ENCODE results near the gene ARRDC4.

The ARRDC4 gene

GRCh38 chr15:98017150-98017964 is 56.9 kb downstream of the ARRDC4 start:
- TF ChIP-seq, protein P1, sequence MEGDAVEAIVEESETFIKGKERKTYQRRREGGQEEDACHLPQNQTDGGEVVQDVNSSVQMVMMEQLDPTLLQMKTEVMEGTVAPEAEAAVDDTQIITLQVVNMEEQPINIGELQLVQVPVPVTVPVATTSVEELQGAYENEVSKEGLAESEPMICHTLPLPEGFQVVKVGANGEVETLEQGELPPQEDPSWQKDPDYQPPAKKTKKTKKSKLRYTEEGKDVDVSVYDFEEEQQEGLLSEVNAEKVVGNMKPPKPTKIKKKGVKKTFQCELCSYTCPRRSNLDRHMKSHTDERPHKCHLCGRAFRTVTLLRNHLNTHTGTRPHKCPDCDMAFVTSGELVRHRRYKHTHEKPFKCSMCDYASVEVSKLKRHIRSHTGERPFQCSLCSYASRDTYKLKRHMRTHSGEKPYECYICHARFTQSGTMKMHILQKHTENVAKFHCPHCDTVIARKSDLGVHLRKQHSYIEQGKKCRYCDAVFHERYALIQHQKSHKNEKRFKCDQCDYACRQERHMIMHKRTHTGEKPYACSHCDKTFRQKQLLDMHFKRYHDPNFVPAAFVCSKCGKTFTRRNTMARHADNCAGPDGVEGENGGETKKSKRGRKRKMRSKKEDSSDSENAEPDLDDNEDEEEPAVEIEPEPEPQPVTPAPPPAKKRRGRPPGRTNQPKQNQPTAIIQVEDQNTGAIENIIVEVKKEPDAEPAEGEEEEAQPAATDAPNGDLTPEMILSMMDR (conservative IDR thresholded peaks at IDR 0.05; ENCODE audit: low read length), result no peak
- no peak for DNase-seq (ENCODE audit: low read depth)
- H3K4me3 ChIP-seq (ENCODE audit: low read length), result no peak overlapping the region

DNA sequence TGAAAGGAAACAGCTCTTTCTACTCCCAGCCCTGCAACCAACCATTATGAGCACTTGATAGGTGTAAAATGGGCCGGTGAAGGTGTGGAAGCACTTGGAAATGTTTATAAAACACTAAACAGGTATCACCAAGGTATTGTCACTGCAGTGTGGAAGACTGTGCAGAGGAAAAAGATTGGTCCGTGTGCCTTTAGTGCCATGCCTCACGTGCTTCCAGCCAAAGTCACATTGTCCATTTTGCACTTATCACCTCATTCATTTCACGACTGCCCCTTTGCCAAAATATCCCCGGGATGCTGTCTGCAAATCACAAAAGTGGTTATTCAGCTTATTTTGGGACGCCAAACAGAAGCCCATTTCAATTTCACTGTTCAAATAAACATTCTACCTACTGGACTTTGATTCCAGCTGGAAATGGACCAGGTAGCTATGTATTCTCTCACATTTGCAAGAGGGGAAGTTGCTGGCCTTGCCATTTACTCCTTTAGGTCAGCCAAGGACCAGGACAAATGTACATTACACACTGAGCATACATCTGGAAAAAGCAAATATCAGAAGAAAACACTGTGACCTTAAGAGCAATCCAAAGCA is 58.4 kb downstream of the ARRDC4 start:
- DNase-seq (ENCODE audit: low read depth), result no peak
- TF ChIP-seq, protein P1 (conservative IDR thresholded peaks at IDR 0.05; ENCODE audit: low read length), result no peak
- H3K4me3 ChIP-seq (ENCODE audit: low read length), result no peak overlapping the region
